SU-DHL-6 (cell line): ENCODE measurements around the gene HMG20B.

Experiments used
- H2AFZ ChIP-seq: fragments of 200-600 bp; sonication (generic); 2 replicates; pipeline ENCODE4 v1.6.1; 2014; ENCODE audit warnings: low read depth, mild to moderate bottlenecking, moderate library complexity, mixed read lengths, antibody characterized with exemption, low read length; ENCODE audit not compliant: severe bottlenecking
- H3F3A ChIP-seq: fragments of 200-600 bp; shearing (Covaris generic); 2 replicates; pipeline ENCODE4 v1.6.0; 2016; ENCODE audit warnings: antibody characterized with exemption, mild to moderate bottlenecking; ENCODE audit not compliant: insufficient read depth
- H3K27ac ChIP-seq: fragments of 200-600 bp; sonication (generic); 2 replicates; pipeline ENCODE4 v1.5.1; 2016; ENCODE audit warnings: low read depth, mild to moderate bottlenecking, low read length, moderate library complexity, mixed read lengths
- H3K27me3 ChIP-seq: fragments of 200-600 bp; sonication (generic), shearing (Covaris generic); 2 replicates; pipeline ENCODE4 v1.6.0; 2014; ENCODE audit warnings: mild to moderate bottlenecking, low read length
- H3K36me3 ChIP-seq: fragments of 200-600 bp; sonication (generic); 2 replicates; pipeline ENCODE4 v1.6.1; 2014; ENCODE audit warnings: mild to moderate bottlenecking, low read length, mixed read lengths
- H3K4me2 ChIP-seq: fragments of 300-600, 200-600 bp; shearing (Covaris generic), sonication (generic); 2 replicates; pipeline ENCODE4 v1.6.0; 2014; ENCODE audit warnings: low read length, low read depth, mild to moderate bottlenecking; ENCODE audit not compliant: poor library complexity, severe bottlenecking
- H3K4me3 ChIP-seq: fragments of 200-600 bp; sonication (generic); 2 replicates; pipeline ENCODE4 v1.5.1; 2014; ENCODE audit warnings: antibody characterized with exemption, low read length, mild to moderate bottlenecking, mixed read lengths; ENCODE audit not compliant: insufficient read depth, poor library complexity, severe bottlenecking
- H3K79me2 ChIP-seq: fragments of 200-600 bp; sonication (generic); 2 replicates; pipeline ENCODE4 v1.6.1; 2014; ENCODE audit warnings: mild to moderate bottlenecking, low read length, moderate library complexity; ENCODE audit not compliant: insufficient read depth
- H3K9ac ChIP-seq: fragments of 200-600 bp; sonication (generic); 2 replicates; pipeline ENCODE4 v1.7.0; 2014; ENCODE audit warnings: mild to moderate bottlenecking, low read length
- H3K9me2 ChIP-seq: fragments of 200-600 bp; sonication (generic); replicated peaks from 2 replicates; pipeline ENCODE4 v1.6.1; 2014; ENCODE audit warnings: low read length; ENCODE audit not compliant: insufficient read depth
- H3K9me3 ChIP-seq: fragments of 200-600 bp; sonication (generic); 2 replicates; pipeline ENCODE4 v1.6.1; 2014; ENCODE audit warnings: low read length, mixed read lengths; ENCODE audit not compliant: insufficient read depth
- H4K20me1 ChIP-seq: fragments of 200-600 bp; sonication (generic); 2 replicates; pipeline ENCODE4 v1.6.1; 2014; ENCODE audit warnings: low read depth, mild to moderate bottlenecking, antibody characterized with exemption, low read length, moderate library complexity, mixed read lengths
- EZH2phosphoT487 ChIP-seq: fragments of 200-600 bp; sonication (generic), shearing (Covaris generic); conservative IDR thresholded peaks from 2 replicates; pipeline ENCODE4 v1.6.1; 2018; ENCODE audit warnings: mild to moderate bottlenecking, antibody characterized with exemption, low read length, moderate library complexity, mixed read lengths
- TF ChIP-seq, protein P1 (sequence below): fragments of 200-600 bp; sonication (generic); IDR thresholded peaks from one replicate; pipeline ENCODE4 v1.5.1; 2017; ENCODE audit warnings: antibody characterized with exemption, mild to moderate bottlenecking, low read length, moderate library complexity; ENCODE audit not compliant: insufficient read depth, poor library complexity, severe bottlenecking

The HMG20B gene

DNA sequence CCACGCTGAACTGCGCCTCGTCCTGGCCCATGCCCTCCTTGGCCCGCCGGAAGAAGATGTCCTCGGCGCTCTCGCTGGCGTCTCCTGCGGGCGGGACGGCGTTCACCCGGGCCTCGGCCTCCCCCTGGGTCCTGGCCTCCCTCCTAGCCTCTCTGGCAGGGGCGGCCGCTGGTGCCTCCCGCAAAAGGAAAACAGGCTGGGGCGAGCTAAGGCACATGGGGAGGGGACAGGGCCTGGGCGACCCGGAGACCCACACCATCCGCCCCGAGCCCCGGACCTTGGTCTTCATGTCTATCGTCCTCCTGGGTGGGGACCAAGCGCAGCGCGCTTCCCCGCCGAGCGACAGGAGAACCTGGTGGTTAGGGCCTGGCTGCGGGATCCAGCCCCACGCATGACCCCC is 39.6 kb downstream of the HMG20B start:
- Histone ChIP-seq H4K20me1 (no peaks in the 10 kb centered on the region), H3K79me2 (no peaks in the 10 kb centered on the region), H3F3A (no peaks in the 10 kb centered on the region), H3K27me3 (no peaks in the 10 kb centered on the region), H3K27ac (no peak overlapping the region), H2AFZ (no peak overlapping the region), H3K36me3 (no peaks in the 10 kb centered on the region), H3K9me2 (no peaks in the 10 kb centered on the region), H3K4me3 (no peak overlapping the region), H3K9ac (no peak overlapping the region), H3K4me2 (no peak overlapping the region), H3K9me3 (no peaks in the 10 kb centered on the region)
- no peak for TF ChIP-seq EZH2phosphoT487
- TF ChIP-seq, protein P1, sequence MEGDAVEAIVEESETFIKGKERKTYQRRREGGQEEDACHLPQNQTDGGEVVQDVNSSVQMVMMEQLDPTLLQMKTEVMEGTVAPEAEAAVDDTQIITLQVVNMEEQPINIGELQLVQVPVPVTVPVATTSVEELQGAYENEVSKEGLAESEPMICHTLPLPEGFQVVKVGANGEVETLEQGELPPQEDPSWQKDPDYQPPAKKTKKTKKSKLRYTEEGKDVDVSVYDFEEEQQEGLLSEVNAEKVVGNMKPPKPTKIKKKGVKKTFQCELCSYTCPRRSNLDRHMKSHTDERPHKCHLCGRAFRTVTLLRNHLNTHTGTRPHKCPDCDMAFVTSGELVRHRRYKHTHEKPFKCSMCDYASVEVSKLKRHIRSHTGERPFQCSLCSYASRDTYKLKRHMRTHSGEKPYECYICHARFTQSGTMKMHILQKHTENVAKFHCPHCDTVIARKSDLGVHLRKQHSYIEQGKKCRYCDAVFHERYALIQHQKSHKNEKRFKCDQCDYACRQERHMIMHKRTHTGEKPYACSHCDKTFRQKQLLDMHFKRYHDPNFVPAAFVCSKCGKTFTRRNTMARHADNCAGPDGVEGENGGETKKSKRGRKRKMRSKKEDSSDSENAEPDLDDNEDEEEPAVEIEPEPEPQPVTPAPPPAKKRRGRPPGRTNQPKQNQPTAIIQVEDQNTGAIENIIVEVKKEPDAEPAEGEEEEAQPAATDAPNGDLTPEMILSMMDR = no peak

DNA sequence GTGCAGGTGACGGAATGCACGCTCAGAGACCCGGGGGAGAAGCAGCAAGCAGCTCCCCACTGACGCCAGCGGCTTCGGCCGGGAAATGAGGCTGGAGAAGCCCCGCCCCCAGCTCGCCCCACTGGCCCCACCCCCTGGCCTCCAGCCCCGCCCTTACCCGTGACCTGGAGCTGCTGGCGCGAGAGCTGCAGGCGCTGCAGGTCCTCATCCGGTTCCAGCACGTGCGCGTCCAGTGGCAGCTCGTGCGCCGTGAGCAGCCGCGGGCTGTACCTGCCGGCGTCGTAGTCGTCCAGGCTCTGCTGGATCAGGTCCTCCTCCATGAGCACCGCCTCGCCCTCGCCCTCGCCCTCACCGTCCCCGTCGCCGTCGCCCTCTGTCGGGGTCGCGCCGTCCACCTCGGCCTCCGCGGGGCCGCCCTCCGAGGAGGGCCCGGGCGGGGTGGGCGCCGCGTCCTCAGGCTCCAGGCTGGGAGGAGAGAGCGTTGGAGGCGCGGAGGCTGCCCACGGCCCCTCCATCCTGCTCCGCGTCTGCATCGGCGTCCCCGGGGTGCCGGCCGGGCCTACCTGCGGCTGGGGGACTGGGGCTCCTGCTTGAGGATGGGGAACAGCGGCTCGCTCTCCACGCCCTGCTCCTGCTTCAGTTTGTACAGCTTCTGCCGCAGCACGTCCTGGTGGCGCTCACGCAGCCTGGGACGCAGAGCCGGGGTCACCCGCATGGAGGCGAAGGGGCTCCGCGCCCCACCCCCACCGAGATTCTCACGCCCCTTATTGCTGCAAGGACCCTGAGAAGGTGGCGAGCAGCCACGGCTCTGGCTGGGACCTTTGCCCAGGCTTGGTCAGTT is 40.4 kb downstream of the HMG20B start:
- Histone ChIP-seq H3K27me3 (no peaks in the 10 kb centered on the region), H3K9ac (no peak overlapping the region), H3K4me2 (no peak overlapping the region), H2AFZ (no peak overlapping the region), H3K27ac (no peak overlapping the region), H3K9me2 (no peaks in the 10 kb centered on the region), H4K20me1 (no peaks in the 10 kb centered on the region), H3F3A (no peaks in the 10 kb centered on the region), H3K9me3 (no peaks in the 10 kb centered on the region), H3K79me2 (no peaks in the 10 kb centered on the region), H3K4me3 (no peak overlapping the region), H3K36me3 (no peaks in the 10 kb centered on the region)
- no peak for TF ChIP-seq EZH2phosphoT487
- TF ChIP-seq, protein P1 = no peak

DNA sequence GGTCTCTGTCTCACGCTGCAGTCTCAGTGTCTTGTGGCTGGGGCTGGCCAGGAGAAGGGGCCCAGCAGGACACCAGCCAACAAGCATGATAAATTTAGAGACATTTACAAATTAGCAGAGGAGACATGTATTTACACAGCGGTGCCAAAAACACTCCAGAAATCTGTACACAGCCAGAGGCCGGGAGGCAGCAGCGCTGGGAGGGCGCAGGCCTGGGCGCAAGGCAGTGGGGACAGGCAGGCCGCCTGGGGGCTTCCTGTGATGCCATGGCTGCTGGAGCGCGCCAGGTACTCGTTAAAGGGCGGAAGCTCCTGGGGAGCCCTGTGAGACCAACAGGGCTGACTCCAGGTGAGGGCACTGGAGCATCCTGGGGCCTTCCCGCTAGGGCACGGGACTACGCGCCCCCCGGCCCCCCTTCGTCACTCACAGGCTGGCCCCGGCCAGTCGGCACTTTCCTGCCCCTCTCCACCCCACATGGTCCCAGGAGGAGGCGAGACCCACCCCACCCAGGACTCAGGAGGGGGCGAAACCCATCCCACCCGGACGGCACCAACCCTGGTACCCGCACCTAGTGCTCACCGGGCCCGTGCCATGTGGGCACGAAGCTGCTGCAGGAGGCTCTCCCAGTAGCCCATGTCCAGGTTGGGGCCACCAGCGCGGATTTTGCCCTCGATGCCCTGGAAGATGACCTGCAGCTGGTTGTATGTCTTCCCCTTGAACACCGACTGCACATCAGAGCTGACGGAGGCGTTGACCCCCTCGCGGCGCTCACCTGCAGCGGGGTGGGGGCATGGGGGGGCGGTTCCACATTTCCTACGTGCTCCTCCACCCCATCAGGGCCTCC is 41.3 kb downstream of the HMG20B start:
- Histone ChIP-seq H3K4me3 (no peak overlapping the region), H3F3A (no peaks in the 10 kb centered on the region), H3K27me3 (no peaks in the 10 kb centered on the region), H3K4me2 (no peak overlapping the region), H3K9me2 (no peaks in the 10 kb centered on the region), H3K9me3 (no peaks in the 10 kb centered on the region), H3K9ac (no peak overlapping the region), H4K20me1 (no peaks in the 10 kb centered on the region), H3K27ac (no peak overlapping the region), H3K79me2 (no peaks in the 10 kb centered on the region), H3K36me3 (no peaks in the 10 kb centered on the region), H2AFZ (no peak overlapping the region)
- no peak for TF ChIP-seq EZH2phosphoT487
- TF ChIP-seq, protein P1 = no peak
